Measurements from ENCODE around the gene TTI1.
A peak's percentile ranks its signal among the peaks of the same experiment; 100 is the strongest.

TTI1 gene

GRCh38 chr20:37977338-37977737 is 55.9 kb downstream of the TTI1 start:
- Histone ChIP-seq H3K36me3 (replicated peaks in 1 of 2; ENCODE audit: control insufficient read depth in 2 of 2, insufficient read depth in 2 of 2, low read length in 2 of 2) (peaks cover 2 to 10% of the 10 kb centered on the region in 2 donors), H3K4me1 (ENCODE audit: control insufficient read depth in 2 of 2, insufficient read depth in 1 of 2, low read depth in 1 of 2, low read length in 2 of 2) (peaks cover 11% of the 10 kb centered on the region in 2 donors), H3K4me3 (ENCODE audit: low read length in 2 of 2) (peak overlapping the region in 1 of 2 donors; percentile 12), H2BK12ac (ENCODE audit: low read length) (no peak overlapping the region), H3K9ac (ENCODE audit: low read depth, low read length, poor library complexity) (no peak overlapping the region), H3K27me3 (ENCODE audit: control insufficient read depth in 3 of 3, insufficient read depth in 3 of 3, low read depth in 1 of 3, low read length in 3 of 3) (no peaks in the 10 kb centered on the region), H3K18ac (ENCODE audit: low read length) (no peak overlapping the region), H4K91ac (ENCODE audit: low read depth, low read length, poor library complexity) (no peak overlapping the region), H3K23ac (ENCODE audit: low read depth, low read length, poor library complexity) (no peak overlapping the region), H3K4me2 (ENCODE audit: insufficient read depth, low read length, poor library complexity, severe bottlenecking) (no peak overlapping the region), H2BK15ac (ENCODE audit: low read length) (no peak overlapping the region), H3K14ac (ENCODE audit: low read length) (no peak overlapping the region), H3K79me1 (ENCODE audit: low read depth, low read length) (no peaks in the 10 kb centered on the region), H2AK5ac (ENCODE audit: low read depth, low read length) (no peak overlapping the region), H3K4ac (ENCODE audit: low read length) (no peak overlapping the region), H3K27ac (replicated peaks; ENCODE audit: low read length) (no peak overlapping the region), H2BK5ac (ENCODE audit: low read length) (no peak overlapping the region), H3K9me3 (replicated peaks in 1 of 2; ENCODE audit: control insufficient read depth in 2 of 2, insufficient read depth in 1 of 2, low read depth in 1 of 2, low read length in 2 of 2) (no peaks in the 10 kb centered on the region), H4K8ac (ENCODE audit: low read depth, low read length) (no peak overlapping the region), H2BK120ac (ENCODE audit: low read depth, low read length) (no peak overlapping the region), H2AFZ (ENCODE audit: low read length) (peak overlapping the region; percentile 46)
- DNase-seq (ENCODE audit: low spot score), result no peak
- WGBS, 2 donors (ENCODE audit: extremely low coverage in 2 of 2, insufficient read length in 2 of 2, insufficient replicate concordance in 1 of 2), result no CpG with 5 or more reads among the region's 12 CpGs

GRCh38 chr20:37976887-37977286 is 56.4 kb downstream of the TTI1 start:
- Histone ChIP-seq H3K4me1 (ENCODE audit: control insufficient read depth in 2 of 2, insufficient read depth in 1 of 2, low read depth in 1 of 2, low read length in 2 of 2) (peaks cover 11% of the 10 kb centered on the region in 2 donors), H2AK5ac (ENCODE audit: low read depth, low read length) (no peak overlapping the region), H4K91ac (ENCODE audit: low read depth, low read length, poor library complexity) (no peak overlapping the region), H3K9ac (ENCODE audit: low read depth, low read length, poor library complexity) (no peak overlapping the region), H3K14ac (ENCODE audit: low read length) (no peak overlapping the region), H2BK5ac (ENCODE audit: low read length) (no peak overlapping the region), H4K8ac (ENCODE audit: low read depth, low read length) (no peak overlapping the region), H3K4me2 (ENCODE audit: insufficient read depth, low read length, poor library complexity, severe bottlenecking) (no peak overlapping the region), H3K27me3 (ENCODE audit: control insufficient read depth in 3 of 3, insufficient read depth in 3 of 3, low read depth in 1 of 3, low read length in 3 of 3) (no peaks in the 10 kb centered on the region), H2AFZ (ENCODE audit: low read length) (peak overlapping the region; percentile 84), H3K36me3 (replicated peaks in 1 of 2; ENCODE audit: control insufficient read depth in 2 of 2, insufficient read depth in 2 of 2, low read length in 2 of 2) (peaks cover 2 to 8% of the 10 kb centered on the region in 2 donors), H2BK120ac (ENCODE audit: low read depth, low read length) (no peak overlapping the region), H3K27ac (replicated peaks; ENCODE audit: low read length) (no peak overlapping the region), H3K4ac (ENCODE audit: low read length) (no peak overlapping the region), H3K79me1 (ENCODE audit: low read depth, low read length) (no peaks in the 10 kb centered on the region), H2BK15ac (ENCODE audit: low read length) (no peak overlapping the region), H3K23ac (ENCODE audit: low read depth, low read length, poor library complexity) (no peak overlapping the region), H3K9me3 (replicated peaks in 1 of 2; ENCODE audit: control insufficient read depth in 2 of 2, insufficient read depth in 1 of 2, low read depth in 1 of 2, low read length in 2 of 2) (no peaks in the 10 kb centered on the region), H2BK12ac (ENCODE audit: low read length) (no peak overlapping the region), H3K18ac (ENCODE audit: low read length) (no peak overlapping the region), H3K4me3 (ENCODE audit: low read length in 2 of 2) (peak overlapping the region in 1 of 2 donors; percentile 34)
- DNase-seq (ENCODE audit: low spot score), result no peak
- no CpG with 5 or more reads among the region's 10 CpGs for WGBS, 2 donors (ENCODE audit: extremely low coverage in 2 of 2, insufficient read length in 2 of 2, insufficient replicate concordance in 1 of 2)

- Histone ChIP-seq H3K14ac (ENCODE audit: low read length) (no peak overlapping the region), H2BK5ac (ENCODE audit: low read length) (no peak overlapping the region), H3K23ac (ENCODE audit: low read depth, low read length, poor library complexity) (no peak overlapping the region), H3K79me1 (ENCODE audit: low read depth, low read length) (no peaks in the 10 kb centered on the region), H3K18ac (ENCODE audit: low read length) (no peak overlapping the region), H3K9me3 (replicated peaks in 1 of 2; ENCODE audit: control insufficient read depth in 2 of 2, insufficient read depth in 1 of 2, low read depth in 1 of 2, low read length in 2 of 2) (peaks cover 3 to 5% of the 10 kb centered on the region in 2 donors), H2BK12ac (ENCODE audit: low read length) (no peak overlapping the region), H2BK120ac (ENCODE audit: low read depth, low read length) (no peak overlapping the region), H3K27ac (replicated peaks; ENCODE audit: low read length) (no peak overlapping the region), H3K4ac (ENCODE audit: low read length) (no peak overlapping the region), H2AK5ac (ENCODE audit: low read depth, low read length) (no peak overlapping the region), H3K4me3 (ENCODE audit: low read length in 2 of 2) (no peak overlapping the region), H2AFZ (ENCODE audit: low read length) (no peak overlapping the region), H3K36me3 (replicated peaks in 1 of 2; ENCODE audit: control insufficient read depth in 2 of 2, insufficient read depth in 2 of 2, low read length in 2 of 2) (no peaks in the 10 kb centered on the region), H3K9ac (ENCODE audit: low read depth, low read length, poor library complexity) (no peak overlapping the region), H3K4me2 (ENCODE audit: insufficient read depth, low read length, poor library complexity, severe bottlenecking) (no peak overlapping the region), H3K27me3 (ENCODE audit: control insufficient read depth in 3 of 3, insufficient read depth in 3 of 3, low read depth in 1 of 3, low read length in 3 of 3) (peaks cover 0 to 3% (median 0%) of the 10 kb centered on the region in 3 experiments), H4K91ac (ENCODE audit: low read depth, low read length, poor library complexity) (no peak overlapping the region), H4K8ac (ENCODE audit: low read depth, low read length) (no peak overlapping the region), H2BK15ac (ENCODE audit: low read length) (no peak overlapping the region), H3K4me1 (ENCODE audit: control insufficient read depth in 2 of 2, insufficient read depth in 1 of 2, low read depth in 1 of 2, low read length in 2 of 2) (peaks cover 19 to 21% of the 10 kb centered on the region in 2 donors)
- no CpG with 5 or more reads among the region's 12 CpGs for WGBS, 2 donors (ENCODE audit: extremely low coverage in 2 of 2, insufficient read length in 2 of 2, insufficient replicate concordance in 1 of 2)
- DNase-seq (ENCODE audit: low spot score), result no peak
Observed at GRCh38 chr20:37973059-37973910, 60.0 kb downstream of the TTI1 start.

GRCh38 chr20:37972256-37973058 is 60.8 kb downstream of the TTI1 start:
- H3K4ac ChIP-seq (ENCODE audit: low read length), result no peak overlapping the region
- no peak overlapping the region for H2BK15ac ChIP-seq (ENCODE audit: low read length)
- H3K4me1 ChIP-seq (ENCODE audit: control insufficient read depth in 2 of 2, insufficient read depth in 1 of 2, low read depth in 1 of 2, low read length in 2 of 2), result peaks cover 15 to 18% of the 10 kb centered on the region in 2 donors
- H3K36me3 ChIP-seq (replicated peaks in 1 of 2; ENCODE audit: control insufficient read depth in 2 of 2, insufficient read depth in 2 of 2, low read length in 2 of 2), result no peaks in the 10 kb centered on the region
- H3K79me1 ChIP-seq (ENCODE audit: low read depth, low read length), result no peaks in the 10 kb centered on the region
- peaks cover 3 to 5% of the 10 kb centered on the region in 2 donors for H3K9me3 ChIP-seq (replicated peaks in 1 of 2; ENCODE audit: control insufficient read depth in 2 of 2, insufficient read depth in 1 of 2, low read depth in 1 of 2, low read length in 2 of 2)
- no peak overlapping the region for H4K8ac ChIP-seq (ENCODE audit: low read depth, low read length)
- no peak overlapping the region for H3K4me2 ChIP-seq (ENCODE audit: insufficient read depth, low read length, poor library complexity, severe bottlenecking)
- no peak overlapping the region for H4K91ac ChIP-seq (ENCODE audit: low read depth, low read length, poor library complexity)
- H3K27me3 ChIP-seq (ENCODE audit: control insufficient read depth in 3 of 3, insufficient read depth in 3 of 3, low read depth in 1 of 3, low read length in 3 of 3), result peaks cover 0 to 3% (median 0%) of the 10 kb centered on the region in 3 experiments
- no peak for DNase-seq (ENCODE audit: low spot score)
- H2BK120ac ChIP-seq (ENCODE audit: low read depth, low read length), result no peak overlapping the region
- H2BK12ac ChIP-seq (ENCODE audit: low read length), result no peak overlapping the region
- no peak overlapping the region for H3K9ac ChIP-seq (ENCODE audit: low read depth, low read length, poor library complexity)
- no peak overlapping the region for H3K23ac ChIP-seq (ENCODE audit: low read depth, low read length, poor library complexity)
- H2BK5ac ChIP-seq (ENCODE audit: low read length), result no peak overlapping the region
- H3K27ac ChIP-seq (replicated peaks; ENCODE audit: low read length), result no peak overlapping the region
- WGBS, 2 donors (ENCODE audit: extremely low coverage in 2 of 2, insufficient read length in 2 of 2, insufficient replicate concordance in 1 of 2), result no CpG with 5 or more reads among the region's 7 CpGs
- H3K18ac ChIP-seq (ENCODE audit: low read length), result no peak overlapping the region
- H3K14ac ChIP-seq (ENCODE audit: low read length), result no peak overlapping the region
- H2AFZ ChIP-seq (ENCODE audit: low read length), result no peak overlapping the region
- H3K4me3 ChIP-seq (ENCODE audit: low read length in 2 of 2), result no peak overlapping the region
- H2AK5ac ChIP-seq (ENCODE audit: low read depth, low read length), result no peak overlapping the region

Measured in neuronal stem cell (in vitro differentiated cells).